GM21423 (cell line): ENCODE results near the gene WDR59.

Experiments
- ATAC-seq: cut with Tn5 transposase; IDR thresholded peaks from one replicate; pipeline ENCODE4 v1.9.1; 2021; ENCODE audit warnings: mild to moderate bottlenecking, moderate library complexity; ENCODE audit not compliant: unreplicated experiment

The WDR59 gene

GRCh38 chr16:74987027-74987681 lies 2.2 kb upstream of the WDR59 start:
- ATAC-seq = no peak

- no peak for ATAC-seq
Observed at GRCh38 chr16:74984194-74984528, 762 bp downstream of the WDR59 start.

DNA sequence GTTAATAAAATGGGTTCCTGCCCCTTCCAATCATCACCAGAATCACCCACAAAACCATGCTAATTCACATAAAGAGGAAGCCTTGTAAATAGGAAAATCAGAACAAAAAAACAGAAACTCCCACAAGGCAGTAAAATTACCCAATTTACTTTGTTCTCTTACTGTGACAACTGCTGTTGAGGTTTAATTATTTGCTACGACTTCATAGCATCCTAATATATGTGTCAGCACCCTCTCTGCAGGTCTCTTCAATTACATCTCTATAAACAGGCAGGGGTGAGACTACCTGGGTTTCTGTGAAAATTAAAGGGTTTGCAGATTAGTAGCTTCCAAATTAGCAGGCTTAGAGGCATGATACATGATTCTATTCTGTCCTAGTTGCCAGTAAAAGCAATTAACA lies 2.7 kb downstream of the WDR59 start:
- ATAC-seq = no peak

DNA sequence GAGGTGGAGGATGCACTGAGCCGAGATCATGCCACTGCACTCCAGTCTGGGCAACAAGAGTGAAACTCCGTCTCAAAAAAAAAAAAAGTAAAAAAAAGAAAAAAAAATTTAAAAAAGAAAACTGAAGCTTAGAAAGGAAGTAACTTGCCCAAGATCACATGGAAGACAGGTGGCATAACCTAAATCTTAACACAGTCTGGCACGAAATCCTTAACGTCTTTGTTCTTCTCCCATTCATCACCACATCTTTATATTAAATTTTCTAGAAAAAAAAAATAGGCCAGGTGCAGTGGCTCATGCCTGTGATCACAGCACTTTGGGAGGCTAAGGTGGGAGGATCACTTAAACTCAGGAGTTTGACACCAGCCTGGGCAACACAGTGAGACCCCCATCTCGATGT lies 9.3 kb downstream of the WDR59 start:
- ATAC-seq = no peak

GRCh38 chr16:74973304-74973703 lies 11.6 kb downstream of the WDR59 start:
- ATAC-seq = no peak

DNA sequence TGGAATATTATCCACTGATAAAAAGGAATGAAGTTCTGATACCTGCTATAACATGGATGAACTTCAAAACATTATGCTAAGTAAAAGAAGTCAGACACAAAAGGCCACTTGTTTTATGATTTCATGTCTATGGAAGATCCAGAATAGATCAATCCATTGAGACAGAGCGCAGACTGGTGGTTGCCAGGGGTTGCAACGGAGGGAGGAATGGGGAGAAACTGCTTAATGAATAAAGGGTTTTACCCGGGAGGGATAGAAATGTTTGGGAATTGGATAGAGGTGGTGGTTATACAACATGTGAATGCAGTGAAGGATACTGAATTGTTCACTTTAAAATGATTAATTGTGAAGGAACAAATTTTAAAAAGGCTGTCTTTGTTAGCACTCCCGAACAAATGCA lies 30.2 kb downstream of the WDR59 start:
- ATAC-seq = no peak

- no peak for ATAC-seq
Observed at GRCh38 chr16:74951681-74952080, 33.2 kb downstream of the WDR59 start.

- no peak for ATAC-seq
Observed at GRCh38 chr16:74951206-74951605, 33.7 kb downstream of the WDR59 start.

- ATAC-seq = no peak
Observed at GRCh38 chr16:74950511-74950910, 34.4 kb downstream of the WDR59 start.

DNA sequence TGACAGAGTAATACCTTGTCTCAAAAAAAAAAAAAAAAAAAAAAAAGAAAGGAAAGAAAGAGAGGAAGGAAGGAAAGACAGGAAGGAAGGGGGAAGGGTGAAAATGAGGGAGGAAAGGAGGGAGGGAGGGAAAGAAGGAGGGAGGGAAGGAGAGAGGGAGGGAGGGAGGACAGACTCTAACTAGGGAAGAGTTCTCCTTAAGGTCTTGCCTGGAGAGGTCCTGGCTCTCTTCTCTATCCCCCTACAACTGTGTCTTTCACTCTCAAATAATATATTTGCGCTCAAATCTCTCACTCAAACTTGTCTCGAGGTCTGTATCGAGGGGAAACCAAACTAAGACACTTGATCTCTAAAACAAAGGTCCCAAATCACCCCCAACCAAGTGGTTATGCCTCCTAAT lies 35.6 kb downstream of the WDR59 start:
- ATAC-seq = no peak

- ATAC-seq = no peak
Observed at GRCh38 chr16:74944466-74944865, 40.5 kb downstream of the WDR59 start.

DNA sequence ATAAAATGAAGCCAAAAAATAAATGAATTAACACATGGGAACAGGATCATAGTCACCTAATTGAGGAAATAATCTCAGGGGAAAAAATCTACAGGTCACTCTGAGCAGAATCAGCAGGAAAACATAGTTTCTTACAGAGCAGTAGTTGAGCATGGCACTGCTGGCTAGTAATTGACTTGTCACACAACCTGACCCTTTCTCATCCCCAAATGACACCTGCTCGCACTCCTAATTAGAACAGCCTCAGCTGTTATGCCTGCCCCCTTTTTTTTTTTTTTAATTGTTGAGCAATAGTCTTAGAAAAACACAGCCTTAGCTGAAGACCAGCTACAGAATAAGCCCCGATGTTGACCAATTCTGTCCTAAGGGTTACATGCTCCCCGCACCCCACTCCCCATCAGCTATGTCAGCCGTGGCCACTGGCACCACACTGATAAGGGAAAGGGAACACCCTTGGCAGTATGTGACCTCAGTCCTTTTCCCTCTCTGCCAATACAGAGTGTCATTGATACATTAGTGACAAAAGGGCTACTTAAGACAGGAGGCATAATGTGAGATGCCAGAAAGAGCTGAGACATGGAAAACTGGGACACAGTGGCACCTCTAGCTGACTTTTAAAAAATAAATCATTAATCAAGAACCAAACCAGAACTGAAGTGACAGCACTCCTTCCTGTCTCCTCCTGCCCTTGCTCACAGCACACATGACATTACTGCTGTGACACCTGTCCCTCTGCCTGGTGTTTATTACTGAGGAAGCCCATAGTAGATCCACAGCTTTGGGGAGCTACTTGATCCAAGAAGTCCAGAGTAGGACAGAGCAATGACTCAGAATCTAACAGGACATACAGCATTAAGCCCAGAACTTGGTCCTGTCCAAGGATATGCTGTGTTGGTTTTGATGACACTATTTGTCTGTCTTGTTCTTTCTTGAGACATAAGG lies 41.7 kb downstream of the WDR59 start:
- no peak for ATAC-seq

DNA sequence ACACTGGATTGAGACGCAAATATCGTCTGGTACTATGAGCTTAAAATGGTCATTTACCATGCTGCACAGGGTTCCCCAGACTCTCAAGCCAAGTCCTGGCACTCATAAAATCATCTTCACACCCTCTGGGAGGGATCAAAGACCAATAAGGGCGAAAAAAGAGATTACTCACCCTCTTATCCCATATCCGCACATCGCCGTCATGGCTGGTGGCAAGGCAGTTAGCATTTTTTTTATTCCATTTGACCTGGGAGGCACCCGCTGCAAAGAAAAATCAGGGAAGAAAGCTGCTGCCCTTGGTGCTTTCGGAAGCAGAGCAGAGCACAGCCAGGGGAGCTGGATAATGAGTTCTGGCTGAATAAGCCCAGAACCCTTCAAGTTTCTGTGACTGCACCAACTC lies 42.4 kb downstream of the WDR59 start:
- no peak for ATAC-seq

DNA sequence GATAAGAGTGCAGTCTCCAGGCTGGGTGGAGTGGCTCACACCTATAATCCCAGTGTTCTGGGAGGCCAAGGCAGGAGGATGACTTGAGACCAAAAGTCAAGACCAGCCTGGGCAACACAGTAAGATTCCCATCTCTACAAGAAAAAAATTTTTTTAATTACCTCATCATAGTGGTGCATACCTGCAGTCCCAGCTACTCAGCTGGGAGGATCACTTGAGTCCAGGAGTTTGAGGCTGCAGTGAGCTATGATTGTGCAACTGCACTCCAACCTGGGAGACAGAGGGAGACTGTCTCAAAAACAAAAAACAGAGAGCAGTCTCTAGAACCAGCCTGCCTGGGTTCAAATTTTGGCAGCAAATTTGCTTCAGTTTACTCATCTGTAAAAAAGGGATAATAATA lies 45.2 kb downstream of the WDR59 start:
- no peak for ATAC-seq

GRCh38 chr16:74936902-74937560 lies 47.9 kb downstream of the WDR59 start:
- ATAC-seq = peak; percentile 88

GRCh38 chr16:74931445-74931844 lies 53.5 kb downstream of the WDR59 start:
- ATAC-seq = no peak

GRCh38 chr16:74929636-74930035 lies 55.3 kb downstream of the WDR59 start:
- ATAC-seq = no peak

DNA sequence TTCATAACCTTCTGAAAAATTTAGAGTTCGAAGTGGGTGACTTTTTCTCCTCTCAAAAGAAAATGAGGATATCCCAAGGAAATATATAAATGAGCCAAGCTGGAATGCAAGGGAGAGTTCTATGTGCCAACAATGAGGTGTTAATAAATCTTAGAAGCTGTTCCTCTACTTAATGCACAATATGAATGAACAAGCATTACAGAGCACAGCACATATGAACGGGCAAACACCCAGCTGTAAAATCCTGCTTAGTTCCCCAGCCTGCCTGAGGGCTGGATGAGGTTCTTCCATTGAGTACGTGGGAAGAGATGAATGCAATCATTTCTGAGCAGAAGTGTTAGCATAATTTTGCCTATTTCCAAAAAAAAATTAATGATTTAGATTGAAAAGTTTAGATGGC lies 58.1 kb downstream of the WDR59 start:
- no peak for ATAC-seq

DNA sequence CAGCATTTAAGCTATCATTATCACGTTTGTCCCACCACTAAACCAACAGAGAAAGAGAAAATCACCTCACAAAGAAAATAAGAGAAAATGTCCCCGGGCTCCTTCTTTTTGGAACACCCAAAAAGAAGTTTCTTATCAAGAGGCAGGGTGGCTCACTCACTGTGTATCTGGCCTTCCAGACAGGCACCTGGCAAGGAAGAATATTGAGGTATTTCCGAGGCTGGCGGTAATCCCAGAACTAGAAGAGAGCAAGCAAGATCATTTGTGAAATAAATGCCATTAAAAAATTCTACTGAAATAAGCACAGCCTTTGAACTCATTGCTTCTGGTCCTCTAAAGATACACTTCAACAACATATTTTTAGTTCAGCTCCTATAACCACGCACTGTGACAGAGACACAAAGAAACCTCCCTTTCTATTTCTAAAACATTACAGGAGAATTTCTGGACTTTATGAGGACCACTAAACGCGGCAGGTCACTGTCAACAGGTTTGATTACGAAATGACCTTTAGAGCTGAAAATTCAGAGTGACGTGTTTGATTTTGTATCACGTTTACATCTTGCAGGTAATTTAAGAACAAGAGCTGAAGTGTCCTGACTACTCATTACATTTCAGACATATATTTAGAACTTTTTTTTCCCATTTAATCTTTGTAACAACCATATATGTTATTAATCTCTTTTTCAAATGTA lies 61.0 kb downstream of the WDR59 start:
- ATAC-seq = no peak

GRCh38 chr16:74922150-74923138 lies 62.5 kb downstream of the WDR59 start:
- ATAC-seq = no peak
